GM19395 (cell line): ENCODE data around the gene GPX6.
A peak's percentile ranks its signal among the peaks of the same experiment; 100 is the strongest.
"Not testable (repeated sequence)": the region's sequence is repeated elsewhere in the genome, so short reads cannot be mapped to it uniquely, and the experiment has no call there.

Experiments used
- ATAC-seq: cut with Tn5 transposase; IDR thresholded peaks from one replicate; pipeline ENCODE4 v1.9.1; 2021; ENCODE audit warnings: mild to moderate bottlenecking, moderate library complexity; ENCODE audit not compliant: unreplicated experiment

Gene GPX6

DNA sequence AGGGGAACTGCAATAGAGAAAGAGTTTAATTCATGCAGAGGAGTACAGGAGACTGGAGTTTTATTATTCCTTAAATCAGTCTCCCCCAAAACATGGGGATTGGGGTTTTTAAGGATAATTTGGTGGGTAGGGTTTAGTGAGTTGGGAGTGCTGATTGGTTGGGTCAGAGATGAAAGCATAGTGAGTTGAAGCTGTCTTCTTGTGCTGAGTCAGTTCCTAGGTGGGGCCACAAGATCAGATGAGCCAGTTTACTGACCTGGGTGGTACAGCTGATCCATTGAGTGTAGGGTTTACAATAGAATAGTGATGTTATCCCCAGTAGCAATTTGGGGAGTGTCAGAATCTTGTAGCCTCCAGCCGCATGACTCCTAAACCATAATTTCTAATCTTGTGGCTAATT, 29.1 kb downstream of the GPX6 start:
- ATAC-seq = no peak

GRCh38 chr6:28485482-28485881, 30.1 kb downstream of the GPX6 start:
- no peak for ATAC-seq

GRCh38 chr6:28480253-28480932, 35.2 kb downstream of the GPX6 start:
- no peak for ATAC-seq

DNA sequence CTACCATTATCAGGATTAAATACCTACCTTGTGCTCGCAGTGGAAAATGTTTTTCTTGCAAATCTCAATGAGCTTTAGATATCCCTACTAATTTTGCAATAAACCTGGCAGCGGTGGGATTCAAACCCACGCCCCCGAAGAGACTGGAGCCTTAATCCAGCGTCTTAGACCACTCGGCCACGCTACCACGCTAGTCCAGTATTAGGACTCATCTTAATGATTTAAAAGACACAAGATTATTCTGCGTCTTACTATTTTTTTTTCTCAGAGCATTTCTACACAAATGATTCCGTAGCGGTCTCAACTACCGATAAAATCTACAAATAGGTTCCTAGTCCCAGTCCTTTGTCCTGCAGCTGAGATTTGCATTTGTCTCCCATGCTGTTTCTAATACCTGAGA, 37.1 kb downstream of the GPX6 start:
- no peak for ATAC-seq

- ATAC-seq = peak; percentile 89
Observed at GRCh38 chr6:28474441-28475219, 41.0 kb downstream of the GPX6 start.

DNA sequence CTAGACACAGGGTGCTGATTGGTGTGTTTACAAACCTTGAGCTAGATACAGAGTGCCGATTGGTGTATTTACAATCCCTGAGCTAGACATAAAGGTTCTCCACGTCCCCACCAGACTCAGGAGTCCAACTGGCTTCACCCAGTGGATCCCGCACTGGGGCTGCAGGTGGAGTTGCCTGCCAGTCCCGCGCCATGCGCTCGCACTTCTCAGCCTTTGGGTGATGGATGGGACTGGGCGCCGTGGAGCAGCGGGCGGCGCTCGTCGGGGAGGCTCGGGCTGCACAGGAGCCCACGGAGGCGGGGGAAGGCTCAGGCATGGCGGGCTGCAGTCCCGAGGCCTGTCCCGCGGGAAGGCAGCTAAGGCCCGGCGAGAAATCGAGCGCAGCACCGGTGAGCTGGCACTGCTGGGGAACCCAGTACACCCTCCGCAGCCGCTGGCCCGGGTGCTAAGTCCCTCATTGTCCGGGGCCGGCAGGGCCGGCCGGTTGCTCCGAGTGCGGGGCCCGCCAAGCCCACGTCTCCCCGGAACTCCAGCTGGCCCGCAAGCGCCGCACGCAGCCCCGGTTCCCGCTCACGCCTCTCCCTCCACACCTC, 46.3 kb downstream of the GPX6 start:
- ATAC-seq = not testable (repeated sequence)

GRCh38 chr6:28468056-28468455, 47.5 kb downstream of the GPX6 start:
- no peak for ATAC-seq

GRCh38 chr6:28462401-28462800, 53.2 kb downstream of the GPX6 start:
- no peak for ATAC-seq

- ATAC-seq = no peak
Observed at GRCh38 chr6:28458568-28458967, 57.0 kb downstream of the GPX6 start.
